Upper lobe of left lung (tissue), 4 donors: ENCODE results near the gene TMEM14C.

Source experiments
- CTCF ChIP-seq, 6 experiments: fragments of 450-650 bp in 4 of 6; fragments of 200-600 bp in 2 of 6; sonication (generic) in 2 of 6; IDR thresholded peaks; one replicate each; pipeline ENCODE4 v1.5.1; 2016 to 2019; ENCODE audit warnings: antibody characterized with exemption in 6 of 6
- POLR2A ChIP-seq, 4 donors: fragments of 450-650 bp; IDR thresholded peaks; one replicate each; pipeline ENCODE4 v1.5.1; 2016 to 2017; ENCODE audit warnings: antibody characterized with exemption in 4 of 4, mild to moderate bottlenecking in 2 of 4

GRCh38 chr6:10742251-10742650, 19.4 kb downstream of the TMEM14C start:
- TF ChIP-seq POLR2A (IDR thresholded peaks at IDR 0.05) (no peak), CTCF (IDR thresholded peaks at IDR 0.05) (no peak)
